Spinal cord (tissue), 10 donors: Measurements from ENCODE around the gene TMEM121. TPM values are rescaled to one million over a fixed set of nuclear protein-coding genes. Genes with fewer than 3 reads are reported as not detected.

Experiments used
- DNase-seq, 6 donors: peaks; one replicate each; pipeline versions ENCODE4 v3.0.0 to v3.0.0-alpha.2; 2013 to 2015; ENCODE audit warnings: low spot score in 6 of 6, low read depth in 4 of 6
- H3K27ac ChIP-seq: one replicate; pipeline ENCODE4 v1.5.1; 2013; ENCODE audit warnings: low read depth, low read length, control low read depth
- H3K27me3 ChIP-seq: one replicate; pipeline ENCODE4 v1.6.1; 2013; ENCODE audit warnings: low read length; ENCODE audit not compliant: control insufficient read depth, insufficient read depth
- H3K36me3 ChIP-seq: one replicate; pipeline ENCODE4 v1.6.1; 2013; ENCODE audit warnings: low read length; ENCODE audit not compliant: control insufficient read depth, insufficient read depth
- H3K4me1 ChIP-seq: one replicate; pipeline ENCODE4 v1.6.1; 2013; ENCODE audit warnings: low read length; ENCODE audit not compliant: control insufficient read depth, insufficient read depth
- H3K4me3 ChIP-seq: one replicate; pipeline ENCODE4 v1.5.1; 2013; ENCODE audit warnings: low read depth, low read length, control low read depth
- H3K9me3 ChIP-seq: one replicate; pipeline ENCODE4 v1.6.1; 2013; ENCODE audit warnings: low read length; ENCODE audit not compliant: control insufficient read depth, insufficient read depth
- WGBS: methylation state at CpG from one replicate; pipeline ENCODE4 v1.1.5; 2013; ENCODE audit warnings: missing lambda C conversion rate; ENCODE audit not compliant: insufficient coverage; 5-methylcytosine and 5-hydroxymethylcytosine counted together
- polyA plus RNA-seq, 2 donors: library from polyadenylated mRNA; unstranded; fragments of 120-200 nt; gene quantifications; one replicate each; pipeline ENCODE4 v1.2.1, GENCODE V29; 2013; ENCODE audit not compliant: insufficient read length in 2 of 2
- total RNA-seq, 2 donors: library from RNA; depleted of rRNA in 1 of 2; stranded (reverse); fragments of 120-200 nt in 1 of 2; fragments of >200 nt in 1 of 2; gene quantifications; one replicate each; pipeline versions ENCODE4 v1.2.3 to v1.2.4, GENCODE V29; 2013 to 2014
- donor health status: healthy.

The TMEM121 gene
- total and polyA plus RNA-seq, 4 donors = 11.7 to 27.1 (median 18.1) TPM

DNA sequence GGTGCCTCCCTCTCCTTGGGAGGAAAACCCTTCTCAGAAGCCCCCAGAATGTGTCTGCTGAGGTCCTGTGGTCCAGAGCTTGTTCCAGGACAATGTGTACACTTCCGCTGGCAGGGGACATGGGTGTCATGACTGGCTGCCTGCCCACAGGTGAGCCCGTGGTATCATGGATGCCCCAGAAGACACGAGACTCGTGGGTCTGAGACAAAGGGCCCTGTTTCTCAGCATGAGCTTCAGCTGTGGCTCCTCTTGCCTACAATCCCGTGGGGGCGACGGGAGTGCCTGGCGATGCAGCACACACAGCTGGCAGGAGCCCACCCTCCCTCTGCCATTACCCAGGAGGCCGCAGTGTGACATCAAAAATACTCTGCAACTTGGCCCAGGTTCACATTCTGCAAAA is 7.0 kb downstream of the TMEM121 start:
- 70% methylated on average over 9 of the region's 9 CpGs for WGBS
- peaks cover 55% of the 10 kb centered on the region for H3K36me3 ChIP-seq
- no peaks in the 10 kb centered on the region for H3K9me3 ChIP-seq
- DNase-seq = peak in 1 of 6 donors; percentile 25
- no peak overlapping the region for H3K27ac ChIP-seq
- H3K4me3 ChIP-seq = no peak overlapping the region
- H3K27me3 ChIP-seq = no peaks in the 10 kb centered on the region
- peaks cover 40% of the 10 kb centered on the region for H3K4me1 ChIP-seq

DNA sequence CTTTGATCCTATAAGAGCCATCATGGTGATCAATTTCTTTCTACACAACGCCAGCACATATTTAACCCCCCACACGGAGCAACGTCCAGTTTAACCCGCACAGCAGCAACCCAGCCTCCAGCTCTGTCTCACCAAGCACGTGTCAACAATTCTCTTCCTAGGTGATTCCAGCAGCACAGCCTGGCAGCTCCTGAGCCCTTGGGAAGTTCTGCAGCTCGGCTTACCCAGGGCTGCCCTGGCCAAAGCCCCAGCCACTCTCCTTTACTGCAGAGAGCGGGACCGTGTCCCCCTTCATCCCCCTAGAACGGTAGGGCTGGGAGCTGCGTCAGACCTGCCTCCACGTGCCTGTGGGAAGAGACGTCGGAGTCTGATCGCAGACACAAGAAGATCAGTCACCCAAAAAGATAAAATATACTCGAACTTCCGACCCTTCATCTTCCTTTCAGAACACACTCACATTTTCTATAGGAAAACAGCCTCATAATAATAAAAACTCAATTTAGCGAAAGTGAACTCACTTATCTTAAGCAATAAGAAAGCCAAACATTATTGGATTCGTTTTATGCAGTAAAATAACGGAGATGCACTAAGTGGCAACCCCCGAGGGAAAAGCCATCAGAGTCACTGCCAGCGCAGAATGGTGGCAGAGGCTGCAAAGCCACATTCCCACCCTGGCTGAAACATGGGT is 7.6 kb downstream of the TMEM121 start:
- Histone ChIP-seq H3K27me3 (no peaks in the 10 kb centered on the region), H3K4me1 (peaks cover 37% of the 10 kb centered on the region), H3K36me3 (peaks cover 54% of the 10 kb centered on the region), H3K27ac (no peak overlapping the region), H3K9me3 (no peaks in the 10 kb centered on the region), H3K4me3 (no peak overlapping the region)
- peak in 1 of 6 donors; percentile 61 for DNase-seq
- 77% methylated on average over 20 of the region's 21 CpGs for WGBS

DNA sequence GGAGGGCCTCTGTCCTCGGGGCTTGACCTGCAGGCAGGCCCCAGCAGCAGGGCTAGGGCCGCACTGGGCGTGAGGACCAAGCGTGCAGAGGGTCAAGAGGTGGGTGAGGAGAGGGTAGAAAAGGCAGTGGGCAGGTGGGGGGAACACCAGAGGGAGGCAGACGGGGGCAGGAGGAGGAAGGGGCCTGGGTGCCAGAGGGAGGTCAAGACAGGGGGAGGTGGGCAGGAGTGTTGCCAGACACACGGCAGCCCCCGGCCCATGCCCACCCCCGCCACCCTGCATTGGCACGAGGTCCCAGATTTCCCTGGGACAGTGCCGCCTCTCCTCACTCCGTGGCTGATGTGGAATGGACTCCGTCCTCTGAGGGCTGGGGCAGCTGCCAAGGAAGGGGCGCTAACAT is 8.2 kb downstream of the TMEM121 start:
- DNase-seq = no peak

DNA sequence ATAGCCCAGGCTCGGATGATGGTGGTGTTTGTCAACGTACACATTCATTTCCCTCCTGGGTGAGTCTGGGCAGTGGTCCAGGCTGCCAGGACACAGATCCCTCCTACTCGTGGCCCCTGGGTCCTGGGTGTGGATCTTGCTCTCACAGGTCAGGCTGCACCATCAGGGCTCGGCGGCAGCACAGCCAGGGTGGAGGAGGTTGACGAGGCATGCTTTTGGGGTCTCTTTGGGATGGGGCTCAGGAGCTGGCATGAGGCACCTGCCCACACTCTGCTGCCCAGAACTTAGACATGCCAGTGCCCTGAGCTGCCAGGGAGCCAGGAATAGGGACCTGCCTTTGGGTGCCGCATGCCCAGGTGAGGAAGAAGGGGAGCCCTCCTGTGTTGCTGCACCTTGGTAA is 9.7 kb downstream of the TMEM121 start:
- Histone ChIP-seq H3K27me3 (no peaks in the 10 kb centered on the region), H3K4me3 (no peak overlapping the region), H3K27ac (no peak overlapping the region), H3K9me3 (no peaks in the 10 kb centered on the region), H3K4me1 (peaks cover 21% of the 10 kb centered on the region), H3K36me3 (peaks cover 33% of the 10 kb centered on the region)
- WGBS = 76% methylated on average over 6 of the region's 7 CpGs
- no peak for DNase-seq

More for the DNA sequence above, 8.2 kb downstream of the TMEM121 start:
- Histone ChIP-seq H3K27ac (no peak overlapping the region), H3K27me3 (no peaks in the 10 kb centered on the region), H3K4me1 (peaks cover 31% of the 10 kb centered on the region), H3K9me3 (no peaks in the 10 kb centered on the region), H3K4me3 (no peak overlapping the region), H3K36me3 (peaks cover 47% of the 10 kb centered on the region)
- 51% methylated on average over 13 of the region's 13 CpGs for WGBS

DNA sequence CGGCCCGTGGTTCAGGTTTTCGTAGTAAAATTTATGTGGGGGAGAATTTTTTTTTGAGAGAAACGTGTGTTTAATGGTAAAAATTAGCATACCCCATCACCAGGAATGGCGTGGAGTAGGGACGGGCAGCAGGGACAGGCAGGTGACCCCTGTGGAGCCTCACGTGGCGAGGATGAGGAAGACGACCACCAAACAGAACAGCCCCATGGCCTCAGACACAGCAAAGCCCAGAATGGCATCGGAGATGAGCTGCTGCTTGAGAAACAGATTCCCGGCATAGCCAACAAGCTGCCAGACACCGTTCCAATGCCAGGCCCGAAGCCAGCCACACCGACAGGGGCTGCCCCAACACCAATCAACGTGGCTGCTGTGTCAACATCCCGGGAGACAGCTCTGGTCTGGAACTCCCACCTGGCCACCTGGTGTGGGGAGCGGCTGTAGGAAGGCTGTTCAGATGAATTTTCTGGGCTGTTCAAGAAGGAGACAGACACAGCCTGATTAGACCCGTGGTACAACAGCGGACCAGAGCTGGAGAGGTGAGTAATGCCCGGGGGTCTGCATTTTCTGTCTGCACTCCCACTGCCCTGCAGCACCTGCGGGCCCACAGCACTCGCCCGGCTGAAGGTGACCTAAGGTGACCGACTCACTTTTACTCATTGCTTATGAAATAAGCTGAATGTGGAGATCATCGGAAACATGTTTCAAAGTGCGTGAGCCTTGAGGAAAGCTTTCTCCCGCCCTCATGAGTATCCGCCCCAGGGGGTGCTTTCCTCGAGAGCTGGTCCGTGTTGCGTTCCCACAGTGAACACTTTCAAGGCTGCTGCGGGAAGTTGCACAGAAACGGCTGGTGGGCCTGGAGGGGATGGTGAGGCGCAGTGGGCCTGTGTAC is 10.6 kb downstream of the TMEM121 start:
- 87% methylated on average over 27 of the region's 34 CpGs for WGBS
- H3K27me3 ChIP-seq = no peaks in the 10 kb centered on the region

DNA sequence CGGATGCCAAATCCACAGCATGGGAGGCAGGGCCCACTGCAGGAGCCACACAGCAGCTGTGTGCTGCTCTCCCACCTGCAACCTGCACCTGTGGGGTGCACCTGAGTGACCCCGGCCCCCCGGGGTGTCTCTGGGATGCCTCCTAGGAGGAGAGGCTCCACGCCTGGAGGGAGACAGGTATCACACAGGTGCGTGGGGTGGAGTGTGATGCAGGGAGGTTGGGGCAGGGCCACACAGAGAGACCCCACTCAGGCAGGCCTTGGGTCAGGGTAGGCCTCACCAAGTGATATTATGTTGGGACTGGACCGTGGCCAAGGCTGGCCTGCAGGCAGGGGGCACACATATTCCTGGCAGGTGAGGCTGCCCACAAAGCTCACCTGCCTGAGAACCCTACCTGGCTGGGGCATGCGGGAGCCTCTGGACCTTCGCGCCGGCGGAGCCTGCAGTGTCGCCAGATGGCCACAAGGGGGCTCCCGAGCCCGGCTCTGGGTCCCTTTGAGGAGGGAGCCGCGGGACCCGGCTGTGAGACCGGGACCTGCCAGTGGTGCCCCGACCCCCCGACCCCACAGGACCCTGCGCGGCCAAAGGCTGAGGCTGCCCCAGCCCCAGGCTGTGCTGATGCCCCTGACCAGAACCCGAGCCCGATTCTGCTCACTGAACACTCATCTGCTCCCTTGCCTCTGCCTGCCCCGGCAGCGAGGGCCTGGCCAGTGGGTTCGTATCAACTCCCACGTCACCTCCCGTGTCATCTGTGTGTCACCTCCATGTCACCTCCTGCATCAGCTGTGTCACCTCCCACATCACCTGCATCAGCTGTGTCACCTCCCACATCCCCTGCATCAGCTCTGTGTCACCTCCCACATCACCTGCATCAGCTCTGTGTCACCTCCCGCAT is 11.4 kb downstream of the TMEM121 start:
- H3K9me3 ChIP-seq = no peaks in the 10 kb centered on the region
- H3K27me3 ChIP-seq = no peaks in the 10 kb centered on the region

More for the DNA sequence above, 10.6 kb downstream of the TMEM121 start:
- Histone ChIP-seq H3K4me1 (peaks cover 21% of the 10 kb centered on the region), H3K27ac (no peak overlapping the region), H3K36me3 (peaks cover 24% of the 10 kb centered on the region), H3K4me3 (no peak overlapping the region), H3K9me3 (no peaks in the 10 kb centered on the region)
- DNase-seq = no peak

DNA sequence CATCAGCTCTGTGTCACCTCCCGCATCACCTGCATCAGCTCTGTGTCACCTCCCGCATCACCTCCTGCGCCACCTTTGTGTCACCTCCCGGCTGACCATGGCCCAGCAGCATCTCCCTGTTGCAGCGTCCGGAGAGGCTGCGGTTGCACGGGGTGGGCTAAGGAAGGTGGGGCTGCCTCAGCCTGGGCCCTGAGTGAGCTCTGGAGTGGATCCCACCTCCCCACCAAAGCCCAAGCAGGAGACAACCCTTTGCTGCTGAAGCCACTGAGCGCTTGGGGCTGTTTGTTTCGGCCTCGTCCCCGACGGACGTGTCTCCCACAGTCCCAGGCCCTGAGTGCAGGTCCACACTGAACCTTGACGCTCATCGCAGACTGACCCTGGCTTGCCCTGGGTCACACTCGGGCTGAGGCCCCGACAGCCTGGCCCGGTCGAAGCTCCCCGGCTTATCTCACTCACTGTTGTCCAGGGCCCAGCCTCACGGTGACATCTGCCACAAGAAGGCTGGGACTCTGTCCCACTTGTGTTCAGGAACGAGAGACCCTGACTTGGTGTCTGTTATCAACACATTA is 12.2 kb downstream of the TMEM121 start:
- WGBS = 88% methylated on average over 23 of the region's 23 CpGs
- no peak for DNase-seq
- no peak overlapping the region for H3K4me3 ChIP-seq
- no peaks in the 10 kb centered on the region for H3K9me3 ChIP-seq
- no peak overlapping the region for H3K27ac ChIP-seq
- peaks cover 18% of the 10 kb centered on the region for H3K4me1 ChIP-seq
- no peaks in the 10 kb centered on the region for H3K27me3 ChIP-seq
- peaks cover 9% of the 10 kb centered on the region for H3K36me3 ChIP-seq

More for the DNA sequence above, 11.4 kb downstream of the TMEM121 start:
- H3K36me3 ChIP-seq = peaks cover 15% of the 10 kb centered on the region
- peaks cover 21% of the 10 kb centered on the region for H3K4me1 ChIP-seq
- H3K27ac ChIP-seq = no peak overlapping the region
- DNase-seq = peak in 2 of 6 donors; percentile 35 to 36
- H3K4me3 ChIP-seq = no peak overlapping the region
- 28% methylated on average over 30 of the region's 30 CpGs for WGBS

DNA sequence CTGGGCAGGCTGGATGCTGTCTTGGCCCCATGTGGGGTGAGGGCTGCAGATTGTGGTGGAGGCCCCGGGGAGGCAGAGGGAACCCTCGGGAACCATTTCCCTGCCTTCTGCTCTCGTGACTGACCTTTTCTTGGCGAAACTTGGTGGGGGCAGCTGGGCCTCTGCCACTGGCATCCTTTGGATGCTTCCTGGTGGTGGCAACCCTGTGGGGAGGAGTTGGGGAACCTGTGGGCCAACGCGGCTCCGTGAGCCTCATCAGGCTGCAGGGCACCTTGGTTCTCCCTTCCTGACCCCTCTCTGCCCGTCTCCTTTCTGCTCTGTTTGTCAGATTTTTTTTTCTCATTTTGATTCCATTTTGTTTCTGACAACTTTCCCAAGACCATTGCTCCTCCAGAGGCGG is 14.4 kb downstream of the TMEM121 start:
- Histone ChIP-seq H3K9me3 (no peaks in the 10 kb centered on the region), H3K4me3 (no peak overlapping the region), H3K4me1 (peaks cover 8% of the 10 kb centered on the region), H3K27ac (no peak overlapping the region), H3K36me3 (no peaks in the 10 kb centered on the region), H3K27me3 (no peaks in the 10 kb centered on the region)
- no peak for DNase-seq
- WGBS = 70% methylated on average over 5 of the region's 9 CpGs
